RWPE2 (cell line): ENCODE data around the gene CALCA.

Experiments used
- ATAC-seq: fragments of 200-7000 bp; cut with Tn5 transposase; 3 replicates; pipeline ENCODE4 v1.9.1; 2021; ENCODE audit warnings: low read depth
- DNase-seq: peaks from one replicate; pipeline ENCODE4 v3.0.0-alpha.2; 2020; ENCODE audit warnings: low spot score
- H3K27ac ChIP-seq: fragments of 450-650 bp; 2 replicates; pipeline ENCODE4 v1.5.1; 2017; ENCODE audit warnings: mild to moderate bottlenecking; ENCODE audit not compliant: poor library complexity, severe bottlenecking
- H3K27me3 ChIP-seq: fragments of 250-450 bp; sonication (Bioruptor Pico); 2 replicates; pipeline ENCODE4 v1.5.1; 2021; ENCODE audit warnings: mild to moderate bottlenecking, moderate library complexity; ENCODE audit not compliant: insufficient read depth, poor library complexity, severe bottlenecking
- H3K36me3 ChIP-seq: fragments of 250-450 bp; sonication (Bioruptor Pico); 2 replicates; pipeline ENCODE4 v1.5.1; 2020; ENCODE audit warnings: low read depth, mild to moderate bottlenecking, moderate library complexity
- H3K4me1 ChIP-seq: fragments of 250-450 bp; sonication (Bioruptor Pico); 2 replicates; pipeline ENCODE4 v1.5.1; 2021; ENCODE audit warnings: mild to moderate bottlenecking, moderate library complexity; ENCODE audit not compliant: insufficient read depth, poor library complexity, severe bottlenecking
- H3K4me3 ChIP-seq: fragments of 250-450 bp; sonication (Bioruptor Pico); 2 replicates; pipeline ENCODE4 v1.5.1; 2021; ENCODE audit warnings: mild to moderate bottlenecking, moderate library complexity; ENCODE audit not compliant: severe bottlenecking
- H3K9me3 ChIP-seq: fragments of 250-450 bp; sonication (Bioruptor Pico); 2 replicates; pipeline ENCODE4 v1.5.1; 2021; ENCODE audit warnings: mild to moderate bottlenecking, moderate library complexity; ENCODE audit not compliant: severe bottlenecking
- CTCF ChIP-seq: fragments of 450-650 bp; IDR thresholded peaks from one replicate; pipeline ENCODE4 v1.5.1; 2017; ENCODE audit warnings: mild to moderate bottlenecking, moderate library complexity; ENCODE audit not compliant: poor library complexity, severe bottlenecking

CALCA gene

GRCh38 chr11:14942745-14943144 lies 29.4 kb downstream of the CALCA start:
- H3K27me3 ChIP-seq, result peaks cover 3% of the 10 kb centered on the region
- H3K9me3 ChIP-seq, result no peaks in the 10 kb centered on the region
- H3K4me3 ChIP-seq, result no peak overlapping the region
- ATAC-seq, result no peak
- no peak for TF ChIP-seq CTCF
- no peaks in the 10 kb centered on the region for H3K36me3 ChIP-seq
- no peak overlapping the region for H3K27ac ChIP-seq
- no peak for DNase-seq
- H3K4me1 ChIP-seq, result no peaks in the 10 kb centered on the region

- H3K9me3 ChIP-seq, result no peaks in the 10 kb centered on the region
- H3K4me1 ChIP-seq, result no peaks in the 10 kb centered on the region
- TF ChIP-seq CTCF, result no peak
- no peaks in the 10 kb centered on the region for H3K36me3 ChIP-seq
- no peak for ATAC-seq
- H3K4me3 ChIP-seq, result no peak overlapping the region
- H3K27ac ChIP-seq, result no peak overlapping the region
- no peaks in the 10 kb centered on the region for H3K27me3 ChIP-seq
- no peak for DNase-seq
These were observed 33.2 kb downstream of the CALCA start for GRCh38 chr11:14938936-14939335.

- no peaks in the 10 kb centered on the region for H3K4me1 ChIP-seq
- DNase-seq, result no peak
- no peak overlapping the region for H3K27ac ChIP-seq
- H3K9me3 ChIP-seq, result no peaks in the 10 kb centered on the region
- H3K27me3 ChIP-seq, result peaks cover 3% of the 10 kb centered on the region
- no peak for TF ChIP-seq CTCF
- no peaks in the 10 kb centered on the region for H3K36me3 ChIP-seq
- no peak overlapping the region for H3K4me3 ChIP-seq
- ATAC-seq, result no peak
These were observed 37.4 kb downstream of the CALCA start for GRCh38 chr11:14934641-14935351.

GRCh38 chr11:14932447-14932846 lies 39.7 kb downstream of the CALCA start:
- H3K9me3 ChIP-seq, result no peaks in the 10 kb centered on the region
- ATAC-seq (no peak), DNase-seq (no peak)

More at GRCh38 chr11:14932447-14932846, 39.7 kb downstream of the CALCA start:
- Histone ChIP-seq H3K36me3 (no peaks in the 10 kb centered on the region), H3K4me1 (no peaks in the 10 kb centered on the region), H3K4me3 (no peak overlapping the region), H3K27ac (no peak overlapping the region), H3K27me3 (peaks cover 3% of the 10 kb centered on the region)
- no peak for TF ChIP-seq CTCF
